HepG2 (cell line): ENCODE results near the gene PSKH1. TPM values are rescaled to one million over a fixed set of nuclear protein-coding genes. Genes with fewer than 3 reads are reported as not detected.
A peak's percentile ranks its signal among the peaks of the same experiment; 100 is the strongest.

ENCODE experiments used
- E2F2 ChIP-seq: sonication (generic); formaldehyde crosslinking; IDR thresholded peaks from 2 replicates; pipeline ENCODE4 v1.4.0; 2020; ENCODE audit warnings: missing genetic modification reagents, borderline replicate concordance
- FOXK2 ChIP-seq: fragments of 450-650 bp; IDR thresholded peaks from 2 replicates; pipeline ENCODE4 v1.6.1; 2016
- HNRNPH1 ChIP-seq: fragments of 200-400 bp; formaldehyde crosslinking; optimal IDR thresholded peaks from 2 replicates; pipeline ENCODE3; 2017; ENCODE audit warnings: mild to moderate bottlenecking, low read depth, low read length
- MAFG ChIP-seq: sonication (generic); formaldehyde crosslinking; IDR thresholded peaks from 2 replicates; pipeline ENCODE4 v1.5.1; 2020; ENCODE audit warnings: mild to moderate bottlenecking, missing genetic modification reagents
- PITX1 ChIP-seq: sonication (generic); formaldehyde crosslinking; IDR thresholded peaks from 2 replicates; pipeline ENCODE4 v1.5.1; 2020; ENCODE audit warnings: mild to moderate bottlenecking, missing genetic modification reagents
- TFDP2 ChIP-seq: sonication (generic); formaldehyde crosslinking; IDR thresholded peaks from 2 replicates; pipeline ENCODE4 v1.4.0; 2020; ENCODE audit warnings: missing genetic modification reagents
- ZNF318 ChIP-seq: sonication (generic); formaldehyde crosslinking; IDR thresholded peaks from 2 replicates; pipeline ENCODE4 v1.4.0; 2020; ENCODE audit warnings: mild to moderate bottlenecking, missing genetic modification reagents
- ZNF790 ChIP-seq: sonication (generic); formaldehyde crosslinking; IDR thresholded peaks from 2 replicates; pipeline ENCODE4 v1.8.0; 2022; ENCODE audit warnings: missing genetic modification reagents, mild to moderate bottlenecking, borderline replicate concordance
- polyA plus RNA-seq, 8 experiments: library from polyadenylated mRNA; depleted of rRNA in 3 of 8; stranded (reverse) in 7 of 8; unstranded in 1 of 8; fragments of >200 nt; fragmentation: Illumina TruSeq in 4 of 8; extraction: Trizol in 4 of 8; gene quantifications; 2 replicates each; pipeline versions ENCODE4 v1.2.1 to v1.2.3, GENCODE V29; 2011 to 2016; ENCODE audit warnings: low read depth in 4 of 8, missing spikeins in 1 of 8, mixed read lengths in 1 of 8; ENCODE audit not compliant: insufficient read depth in 1 of 8
- total RNA-seq, 5 experiments: library from RNA; depleted of rRNA; stranded (reverse); fragments of >200 nt; fragmentation: Illumina TruSeq; extraction: Trizol; gene quantifications; 2 replicates each; pipeline ENCODE4 v1.2.3, GENCODE V29; 2016; ENCODE audit warnings: low read depth in 1 of 5

PSKH1 gene
- total and polyA plus RNA-seq, 2 of the 13 experiments (the other 11 are each of a cell fraction or from before 2014, with no cell fraction given): 8.4 to 19.1 TPM

- TF ChIP-seq ZNF318 (0 out of 2 replicates have a peak, but pooled peaks have one; percentile 53), HNRNPH1 (no peak), ZNF790 (CRISPR knock-in tag) (no peak), E2F2 (CRISPR knock-in tag) (no peak), FOXK2 (no peak), TFDP2 (no peak), MAFG (CRISPR knock-in tag) (no peak), PITX1 (no peak)
Measured at GRCh38 chr16:67928147-67928546, 35.1 kb downstream of the PSKH1 start (continued).
